ENCODE data around the gene AKAP8L. TPM values are rescaled to one million over a fixed set of nuclear protein-coding genes. Genes with fewer than 3 reads are reported as not detected.

AKAP8L gene
- total and polyA plus RNA-seq, 9 of the 15 experiments (the other 6 are each of a cell fraction or from before 2014, with no cell fraction given), result 2.4 to 116 (median 70.7) TPM

- TF ChIP-seq ZHX1 (conservative IDR thresholded peaks at IDR 0.05; ENCODE audit: low read length) (no peak), HLTF (IDR thresholded peaks at IDR 0.05) (no peak), MGA (IDR thresholded peaks at IDR 0.05) (no peak; the same call in 1 of the 2 replicates), ELF1 (tag; IDR thresholded peaks at IDR 0.05) (peak; percentile 51; the same call in 1 of the 2 replicates), DPF2 (IDR thresholded peaks at IDR 0.05) (no peak), PTTG1 (tag; IDR thresholded peaks at IDR 0.05; ENCODE audit: low read depth) (no peak), ATF1 (CRISPR knock-in tag; IDR thresholded peaks at IDR 0.05) (no peak), ATF1 (tag; IDR thresholded peaks at IDR 0.05) (no peak), SREBF2 (CRISPR knock-in tag; IDR thresholded peaks at IDR 0.05) (no peak), POLR3G (IDR thresholded peaks at IDR 0.05; ENCODE audit: extremely low read depth, insufficient read length, insufficient replicate concordance) (no peak)
- TF ChIP-seq, protein P1, sequence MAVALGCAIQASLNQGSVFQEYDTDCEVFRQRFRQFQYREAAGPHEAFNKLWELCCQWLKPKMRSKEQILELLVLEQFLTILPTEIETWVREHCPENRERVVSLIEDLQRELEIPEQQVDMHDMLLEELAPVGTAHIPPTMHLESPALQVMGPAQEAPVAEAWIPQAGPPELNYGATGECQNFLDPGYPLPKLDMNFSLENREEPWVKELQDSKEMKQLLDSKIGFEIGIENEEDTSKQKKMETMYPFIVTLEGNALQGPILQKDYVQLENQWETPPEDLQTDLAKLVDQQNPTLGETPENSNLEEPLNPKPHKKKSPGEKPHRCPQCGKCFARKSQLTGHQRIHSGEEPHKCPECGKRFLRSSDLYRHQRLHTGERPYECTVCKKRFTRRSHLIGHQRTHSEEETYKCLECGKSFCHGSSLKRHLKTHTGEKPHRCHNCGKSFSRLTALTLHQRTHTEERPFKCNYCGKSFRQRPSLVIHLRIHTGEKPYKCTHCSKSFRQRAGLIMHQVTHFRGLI (CRISPR knock-in tag; IDR thresholded peaks at IDR 0.05), result no peak
- TF ChIP-seq, protein P2, sequence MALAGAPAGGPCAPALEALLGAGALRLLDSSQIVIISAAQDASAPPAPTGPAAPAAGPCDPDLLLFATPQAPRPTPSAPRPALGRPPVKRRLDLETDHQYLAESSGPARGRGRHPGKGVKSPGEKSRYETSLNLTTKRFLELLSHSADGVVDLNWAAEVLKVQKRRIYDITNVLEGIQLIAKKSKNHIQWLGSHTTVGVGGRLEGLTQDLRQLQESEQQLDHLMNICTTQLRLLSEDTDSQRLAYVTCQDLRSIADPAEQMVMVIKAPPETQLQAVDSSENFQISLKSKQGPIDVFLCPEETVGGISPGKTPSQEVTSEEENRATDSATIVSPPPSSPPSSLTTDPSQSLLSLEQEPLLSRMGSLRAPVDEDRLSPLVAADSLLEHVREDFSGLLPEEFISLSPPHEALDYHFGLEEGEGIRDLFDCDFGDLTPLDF (CRISPR knock-in tag; IDR thresholded peaks at IDR 0.05), result no peak; the same call in 1 of the 2 replicates
Measured at GRCh38 chr19:15378534-15379082, 40.2 kb downstream of the AKAP8L start (continued).
